K562 (cell line): ENCODE measurements around the gene ERCC6.

Experiments
- ADNP ChIP-seq: fragments of 200-800 bp; sonication (Bioruptor generic); IDR thresholded peaks from 2 replicates; pipeline ENCODE4 v1.6.1; 2016; ENCODE audit warnings: missing genetic modification characterization, missing compliant biosample characterization
- AFF4 ChIP-seq: sonication (generic); formaldehyde crosslinking; IDR thresholded peaks from 2 replicates; pipeline ENCODE4 v1.8.0; 2023; ENCODE audit warnings: mild to moderate bottlenecking, missing genetic modification reagents
- ARID3A ChIP-seq: IDR thresholded peaks from 2 replicates; pipeline ENCODE4 v1.6.1; 2012; ENCODE audit warnings: low read depth, low read length, improper control_type of control experiment, borderline replicate concordance
- CTCF ChIP-seq, 3 experiments: IDR thresholded peaks in 2 of 3; conservative IDR thresholded peaks in 1 of 3; 2 replicates each; pipeline ENCODE4 v1.5.1; 2011 to 2012; ENCODE audit warnings: low read length in 3 of 3, mild to moderate bottlenecking in 3 of 3, control low read depth in 2 of 3, improper control_type of control experiment in 1 of 3, inconsistent platforms in 1 of 3, low read depth in 1 of 3, mixed read lengths in 1 of 3, moderate library complexity in 1 of 3; ENCODE audit not compliant: insufficient read depth in 2 of 3
- HINFP ChIP-seq: fragments of 450-650 bp; conservative IDR thresholded peaks from 2 replicates; pipeline ENCODE4 v1.6.1; 2016; ENCODE audit warnings: missing genetic modification characterization, low read depth, mild to moderate bottlenecking, control low read depth, missing compliant biosample characterization
- NONO ChIP-seq, 2 experiments: fragments of 200-400 bp in 1 of 2; fragments of 450-650 bp in 1 of 2; formaldehyde crosslinking in 1 of 2; IDR thresholded peaks; 2 replicates each; pipeline ENCODE4 v1.6.1; 2017; ENCODE audit warnings: low read depth in 2 of 2, mild to moderate bottlenecking in 2 of 2, moderate library complexity in 2 of 2, low read length in 1 of 2
- NRF1 ChIP-seq, 2 experiments: fragments of 450-650 bp; IDR thresholded peaks in 1 of 2; conservative IDR thresholded peaks in 1 of 2; 2 replicates each; pipeline ENCODE4 v1.6.1; 2014; ENCODE audit warnings: mild to moderate bottlenecking in 2 of 2
- PHB2 ChIP-seq: fragments of 450-650 bp; IDR thresholded peaks from 2 replicates; pipeline ENCODE4 v1.6.1; 2017; ENCODE audit warnings: low read depth
- TCF3 ChIP-seq: sonication (generic); formaldehyde crosslinking; IDR thresholded peaks from 2 replicates; pipeline ENCODE4 v1.4.0; 2020; ENCODE audit warnings: mild to moderate bottlenecking, missing genetic modification reagents
- ZNF277 ChIP-seq: fragments of 250-450 bp; sonication (Bioruptor Pico); IDR thresholded peaks from 2 replicates; pipeline ENCODE4 v1.8.0; 2022; ENCODE audit warnings: inconsistent platforms, mild to moderate bottlenecking, moderate library complexity, borderline replicate concordance

- TF ChIP-seq CTCF (IDR thresholded peaks at IDR 0.05 in 2 of 3, conservative IDR thresholded peaks at IDR 0.05 in 1 of 3; ENCODE audit: insufficient read depth in 2 of 3, low read depth in 1 of 3, low read length in 3 of 3) = no peak
- TF ChIP-seq NRF1 (conservative IDR thresholded peaks at IDR 0.05 in 1 of 2, IDR thresholded peaks at IDR 0.05 in 1 of 2) = no peak
- TF ChIP-seq TCF3 (CRISPR knock-in tag) = no peak
- no peak for TF ChIP-seq AFF4
- no peak for TF ChIP-seq PHB2
- TF ChIP-seq NONO (IDR thresholded peaks at IDR 0.05; ENCODE audit: low read depth in 2 of 2, low read length in 1 of 2) = no peak
- TF ChIP-seq HINFP = no peak
- TF ChIP-seq ARID3A = no peak
- TF ChIP-seq ADNP (tag) = no peak
- no peak for TF ChIP-seq ZNF277 (CRISPR knock-in tag)
Measured at GRCh38 chr10:49478819-49479218, 60.1 kb downstream of the ERCC6 start.
